CD4-positive, alpha-beta memory T cell (primary cell): ENCODE results near the gene IPO13. TPM values are rescaled to one million over a fixed set of nuclear protein-coding genes. Genes with fewer than 3 reads are reported as not detected.

Experiments used
- CTCF ChIA-PET: fragments of 350-600 bp; sonication (Branson Sonifier 250); formaldehyde crosslinking; loops from one replicate; lab custom pipeline; 2021; ENCODE audit warnings: inconsistent platforms; ENCODE audit not compliant: partially characterized antibody; lab: Charles Lee
- POLR2A ChIA-PET: fragments of 350-600 bp; sonication (Branson Sonifier 250); formaldehyde crosslinking; loops from one replicate; lab custom pipeline; 2021; ENCODE audit not compliant: partially characterized antibody; lab: Charles Lee
- DNase-seq, 5 donors: peaks; one replicate each; pipeline versions ENCODE4 v3.0.0 to v3.0.0-alpha.2; 2020 to 2022; ENCODE audit warnings: mixed read lengths in 1 of 5
- H3K27ac ChIP-seq: one replicate; pipeline ENCODE4 v1.7.0; 2013; ENCODE audit warnings: low read depth, low read length
- H3K27me3 ChIP-seq: 2 replicates; pipeline ENCODE4 v1.7.0; 2013; ENCODE audit warnings: mild to moderate bottlenecking, low read length, moderate library complexity; ENCODE audit not compliant: insufficient read depth
- H3K36me3 ChIP-seq: 2 replicates; pipeline ENCODE4 v1.7.0; 2013; ENCODE audit warnings: mild to moderate bottlenecking, low read length, moderate library complexity; ENCODE audit not compliant: insufficient read depth
- H3K4me1 ChIP-seq: 2 replicates; pipeline ENCODE4 v1.7.0; 2013; ENCODE audit warnings: mild to moderate bottlenecking, low read length, moderate library complexity; ENCODE audit not compliant: insufficient read depth
- H3K4me3 ChIP-seq, 2 donors: one replicate each; pipeline ENCODE4 v1.7.0; 2013; ENCODE audit warnings: low read length in 2 of 2, mild to moderate bottlenecking in 1 of 2
- H3K9me3 ChIP-seq, 2 donors: one replicate each; pipeline ENCODE4 v1.7.0; 2013; ENCODE audit warnings: low read length in 2 of 2, control low read depth in 1 of 2; ENCODE audit not compliant: control insufficient read depth in 1 of 2
- H3K27ac Mint-ChIP-seq, 7 donors: one replicate each; pipeline ENCODE4 v1.8.0; 2020 to 2021; ENCODE audit warnings: mixed read lengths in 7 of 7, mild to moderate bottlenecking in 6 of 7, inconsistent platforms in 3 of 7, moderate library complexity in 3 of 7
- H3K27me3 Mint-ChIP-seq, 2 donors: one replicate each; pipeline ENCODE4 v1.8.0; 2020 to 2021; ENCODE audit warnings: mixed read lengths in 2 of 2
- H3K36me3 Mint-ChIP-seq, 2 donors: one replicate each; pipeline ENCODE4 v1.8.0; 2020 to 2021; ENCODE audit warnings: mixed read lengths in 2 of 2, inconsistent platforms in 1 of 2, mild to moderate bottlenecking in 1 of 2
- H3K4me1 Mint-ChIP-seq, 4 donors: one replicate each; pipeline ENCODE4 v1.8.0; 2020 to 2021; ENCODE audit warnings: mixed read lengths in 4 of 4, mild to moderate bottlenecking in 1 of 4
- H3K4me3 Mint-ChIP-seq, 8 donors: one replicate each; pipeline ENCODE4 v1.8.0; 2020 to 2021; ENCODE audit warnings: mixed read lengths in 8 of 8, mild to moderate bottlenecking in 7 of 8, moderate library complexity in 6 of 8, inconsistent platforms in 3 of 8
- H3K9me3 Mint-ChIP-seq, 8 donors: one replicate each; pipeline ENCODE4 v1.8.0; 2020 to 2021; ENCODE audit warnings: mixed read lengths in 8 of 8, mild to moderate bottlenecking in 5 of 8, inconsistent platforms in 3 of 8, moderate library complexity in 1 of 8
- intact Hi-C: fragments of 100-400 bp; cut with micrococcal nuclease; formaldehyde crosslinking; loops from one replicate; pipeline ENCODE4 v1.15.1; 2023
- polyA plus RNA-seq, 2 donors: library from polyadenylated mRNA; unstranded; fragments of 300-500 nt; fragmentation: Illumina TruSeq; gene quantifications; one replicate each; pipeline ENCODE4 v1.2.3, GENCODE V29; 2021
- total RNA-seq, 2 experiments: library from RNA; stranded (reverse); gene quantifications; one replicate each; pipeline ENCODE4 v1.2.3, GENCODE V29; 2021

IPO13 gene
- total and polyA plus RNA-seq, 4 experiments from 2014 or later = 7.5 to 20.0 (median 17.7) TPM

GRCh38 chr1:43981135-43981491, 34.4 kb downstream of the IPO13 start:
- no peaks in the 10 kb centered on the region for H3K27me3 Mint-ChIP-seq
- Histone ChIP-seq H3K36me3 (peaks cover 23% of the 10 kb centered on the region), H3K9me3 (no peaks in the 10 kb centered on the region), H3K4me3 (no peak overlapping the region), H3K27me3 (no peaks in the 10 kb centered on the region), H3K4me1 (peaks cover 33% of the 10 kb centered on the region), H3K27ac (no peak overlapping the region)
- POLR2A ChIA-PET = no interaction called here
- H3K27ac Mint-ChIP-seq = no peak overlapping the region
- CTCF ChIA-PET = no interaction called here
- DNase-seq = no peak
- intact Hi-C loops = no loop called here
- H3K4me1 Mint-ChIP-seq = peaks cover 28 to 43% (median 35%) of the 10 kb centered on the region in 4 donors
- H3K36me3 Mint-ChIP-seq = peaks cover 21 to 28% of the 10 kb centered on the region in 2 donors
- no peaks in the 10 kb centered on the region for H3K9me3 Mint-ChIP-seq
- peak overlapping the region in 3 of 8 donors; percentile 29 to 72 (median 39) for H3K4me3 Mint-ChIP-seq

- Mint-ChIP-seq H3K27me3 (no peaks in the 10 kb centered on the region), H3K4me1 (peaks cover 24 to 37% (median 31%) of the 10 kb centered on the region in 4 donors), H3K27ac (peak overlapping the region in 1 of 7 donors; percentile 16), H3K9me3 (no peaks in the 10 kb centered on the region), H3K36me3 (peaks cover 18 to 25% of the 10 kb centered on the region in 2 donors), H3K4me3 (peak overlapping the region in 2 of 8 donors; percentile 45 to 64)
- ChIA-PET POLR2A (no interaction called here), CTCF (interaction anchor here (0.6 kb wide), 1 partner anchor 694 kb away, joined by 3 read pairs; no protein-coding TSS in a partner anchor)
- Histone ChIP-seq H3K27ac (no peak overlapping the region), H3K4me3 (no peak overlapping the region), H3K4me1 (peaks cover 28% of the 10 kb centered on the region), H3K36me3 (peaks cover 18% of the 10 kb centered on the region), H3K9me3 (no peaks in the 10 kb centered on the region), H3K27me3 (no peaks in the 10 kb centered on the region)
- no peak for DNase-seq
- intact Hi-C loops = no loop called here
Observed at GRCh38 chr1:43981636-43982035, 34.9 kb downstream of the IPO13 start.

- intact Hi-C loops = no loop called here
- Mint-ChIP-seq H3K9me3 (no peaks in the 10 kb centered on the region), H3K36me3 (peaks cover 12 to 20% of the 10 kb centered on the region in 2 donors), H3K27me3 (no peaks in the 10 kb centered on the region), H3K27ac (peak overlapping the region in 2 of 7 donors; percentile 10 to 87), H3K4me3 (peak overlapping the region in 1 of 8 donors; percentile 64), H3K4me1 (peaks cover 19 to 31% (median 25%) of the 10 kb centered on the region in 4 donors)
- ChIA-PET CTCF (interaction anchor here (0.6 kb wide), 1 partner anchor 694 kb away, joined by 3 read pairs; no protein-coding TSS in a partner anchor), POLR2A (no interaction called here)
- peaks cover 22% of the 10 kb centered on the region for H3K4me1 ChIP-seq
- no peak for DNase-seq
- no peak overlapping the region for H3K27ac ChIP-seq
- no peaks in the 10 kb centered on the region for H3K9me3 ChIP-seq
- H3K4me3 ChIP-seq = no peak overlapping the region
- H3K27me3 ChIP-seq = no peaks in the 10 kb centered on the region
- peaks cover 12% of the 10 kb centered on the region for H3K36me3 ChIP-seq
Observed at GRCh38 chr1:43982241-43982640, 35.5 kb downstream of the IPO13 start.

- Histone ChIP-seq H3K27me3 (no peaks in the 10 kb centered on the region), H3K36me3 (peaks cover 7% of the 10 kb centered on the region), H3K4me1 (peaks cover 16% of the 10 kb centered on the region), H3K4me3 (no peak overlapping the region), H3K27ac (no peak overlapping the region), H3K9me3 (no peaks in the 10 kb centered on the region)
- ChIA-PET POLR2A (no interaction called here), CTCF (no interaction called here)
- Mint-ChIP-seq H3K36me3 (peaks cover 6 to 14% of the 10 kb centered on the region in 2 donors), H3K27me3 (no peaks in the 10 kb centered on the region), H3K4me3 (no peak overlapping the region), H3K4me1 (peaks cover 13 to 26% (median 20%) of the 10 kb centered on the region in 4 donors), H3K27ac (no peak overlapping the region), H3K9me3 (peaks cover 0 to 2% (median 0%) of the 10 kb centered on the region in 8 donors)
- no peak for DNase-seq
- intact Hi-C loops = no loop called here
Observed at GRCh38 chr1:43982808-43983207, 36.1 kb downstream of the IPO13 start.

GRCh38 chr1:43983253-43983899, 36.6 kb downstream of the IPO13 start:
- intact Hi-C loops = no loop called here
- H3K4me3 Mint-ChIP-seq = no peak overlapping the region
- H3K27me3 Mint-ChIP-seq = no peaks in the 10 kb centered on the region
- Histone ChIP-seq H3K4me3 (no peak overlapping the region), H3K27me3 (no peaks in the 10 kb centered on the region), H3K27ac (no peak overlapping the region), H3K36me3 (peaks cover 2% of the 10 kb centered on the region), H3K4me1 (peaks cover 12% of the 10 kb centered on the region), H3K9me3 (no peaks in the 10 kb centered on the region)
- no peak overlapping the region for H3K27ac Mint-ChIP-seq
- POLR2A ChIA-PET = no interaction called here
- H3K4me1 Mint-ChIP-seq = peaks cover 10 to 20% (median 15%) of the 10 kb centered on the region in 4 donors
- H3K36me3 Mint-ChIP-seq = peaks cover under 1 to 8% of the 10 kb centered on the region in 2 donors
- DNase-seq = no peak
- CTCF ChIA-PET = no interaction called here
- peaks cover 0 to 2% (median 0%) of the 10 kb centered on the region in 8 donors for H3K9me3 Mint-ChIP-seq

GRCh38 chr1:43984855-43985254, 38.1 kb downstream of the IPO13 start:
- peaks cover 6 to 13% (median 8%) of the 10 kb centered on the region in 4 donors for H3K4me1 Mint-ChIP-seq
- H3K36me3 ChIP-seq = no peaks in the 10 kb centered on the region
- no peak for DNase-seq
- peaks cover 0 to 3% of the 10 kb centered on the region in 2 donors for H3K36me3 Mint-ChIP-seq
- H3K4me3 Mint-ChIP-seq = no peak overlapping the region
- H3K27me3 ChIP-seq = no peaks in the 10 kb centered on the region
- H3K9me3 Mint-ChIP-seq = peaks cover 0 to 2% (median 0%) of the 10 kb centered on the region in 8 donors
- H3K27ac Mint-ChIP-seq = no peak overlapping the region
- peaks cover 4% of the 10 kb centered on the region for H3K4me1 ChIP-seq
- H3K4me3 ChIP-seq = no peak overlapping the region
- H3K27ac ChIP-seq = no peak overlapping the region
- intact Hi-C loops = no loop called here
- POLR2A ChIA-PET = no interaction called here
- no peaks in the 10 kb centered on the region for H3K9me3 ChIP-seq
- CTCF ChIA-PET = no interaction called here
- H3K27me3 Mint-ChIP-seq = no peaks in the 10 kb centered on the region

GRCh38 chr1:43985984-43986595, 39.3 kb downstream of the IPO13 start:
- Histone ChIP-seq H3K9me3 (no peaks in the 10 kb centered on the region), H3K4me1 (peaks cover 4% of the 10 kb centered on the region), H3K27me3 (no peaks in the 10 kb centered on the region), H3K27ac (no peak overlapping the region), H3K4me3 (no peak overlapping the region), H3K36me3 (no peaks in the 10 kb centered on the region)
- POLR2A ChIA-PET = no interaction called here
- peak overlapping the region in 1 of 7 donors; percentile 13 for H3K27ac Mint-ChIP-seq
- intact Hi-C loops = no loop called here
- H3K4me3 Mint-ChIP-seq = no peak overlapping the region
- no peaks in the 10 kb centered on the region for H3K36me3 Mint-ChIP-seq
- no peak for DNase-seq
- peaks cover 0 to 2% (median 0%) of the 10 kb centered on the region in 8 donors for H3K9me3 Mint-ChIP-seq
- H3K4me1 Mint-ChIP-seq = peaks cover 2 to 5% (median 2%) of the 10 kb centered on the region in 4 donors
- CTCF ChIA-PET = no interaction called here
- no peaks in the 10 kb centered on the region for H3K27me3 Mint-ChIP-seq
